Loucy (cell line): ENCODE measurements around the gene CEP112.

Experiments used
- H2AFZ ChIP-seq: fragments of 200-600 bp; sonication (generic); 2 replicates; pipeline ENCODE4 v1.6.0; 2016; ENCODE audit warnings: antibody characterized with exemption, mild to moderate bottlenecking, low read length, moderate library complexity
- H3F3A ChIP-seq: fragments of 200-600 bp; 2 replicates; pipeline ENCODE4 v1.6.0; 2016; ENCODE audit warnings: antibody characterized with exemption, low read depth, mild to moderate bottlenecking
- H3K27me3 ChIP-seq: fragments of 200-600 bp; sonication (generic); 2 replicates; pipeline ENCODE4 v1.6.1; 2014; ENCODE audit warnings: low read length, mild to moderate bottlenecking; ENCODE audit not compliant: insufficient read depth, poor library complexity, severe bottlenecking
- H3K36me3 ChIP-seq: fragments of 200-600 bp; sonication (generic); 2 replicates; pipeline ENCODE4 v1.6.1; 2016; ENCODE audit warnings: low read length; ENCODE audit not compliant: insufficient read depth
- H3K4me1 ChIP-seq: fragments of 200-600 bp; sonication (generic); 2 replicates; pipeline ENCODE4 v1.5.1; 2014; ENCODE audit warnings: low read length, mild to moderate bottlenecking; ENCODE audit not compliant: insufficient read depth, poor library complexity, severe bottlenecking
- H3K4me2 ChIP-seq: fragments of 200-600 bp; sonication (generic); 2 replicates; pipeline ENCODE4 v1.6.0; 2014; ENCODE audit warnings: antibody characterized with exemption, low read length, low read depth, mild to moderate bottlenecking; ENCODE audit not compliant: poor library complexity, severe bottlenecking
- H3K4me3 ChIP-seq: fragments of 200-600 bp; sonication (generic); 2 replicates; pipeline ENCODE4 v1.5.1; 2014; ENCODE audit warnings: low read length, mild to moderate bottlenecking, mixed read lengths; ENCODE audit not compliant: poor library complexity, severe bottlenecking
- H3K79me2 ChIP-seq: fragments of 200-600 bp; sonication (generic); 2 replicates; pipeline ENCODE4 v1.6.1; 2014; ENCODE audit warnings: low read length; ENCODE audit not compliant: insufficient read depth
- H3K9ac ChIP-seq: fragments of 200-600 bp; sonication (generic); 2 replicates; pipeline ENCODE4 v1.6.0; 2014; ENCODE audit warnings: mild to moderate bottlenecking, low read depth, low read length, moderate library complexity; ENCODE audit not compliant: poor library complexity, severe bottlenecking
- H3K9me2 ChIP-seq: fragments of 200-600 bp; sonication (generic); replicated peaks from 2 replicates; pipeline ENCODE4 v1.6.1; 2016; ENCODE audit warnings: low read depth, low read length, mixed read lengths
- H3K9me3 ChIP-seq: fragments of 200-600 bp; sonication (generic); 2 replicates; pipeline ENCODE4 v1.6.1; 2014; ENCODE audit warnings: mild to moderate bottlenecking, antibody characterized with exemption, low read length, low read depth; ENCODE audit not compliant: insufficient read depth
- H4K20me1 ChIP-seq: fragments of 200-600 bp; sonication (generic); 2 replicates; pipeline ENCODE4 v1.6.0; 2014; ENCODE audit warnings: antibody characterized with exemption, low read length, mild to moderate bottlenecking; ENCODE audit not compliant: insufficient read depth, poor library complexity, severe bottlenecking
- EZH2phosphoT487 ChIP-seq: fragments of 200-600 bp; IDR thresholded peaks from 2 replicates; pipeline ENCODE4 v1.6.1; 2018; ENCODE audit warnings: antibody characterized with exemption, mild to moderate bottlenecking, moderate library complexity, borderline replicate concordance
- TF ChIP-seq, protein P1 (sequence below): fragments of 200-600 bp; sonication (generic); conservative IDR thresholded peaks from 2 replicates; pipeline ENCODE4 v1.5.1; 2014; ENCODE audit warnings: mild to moderate bottlenecking, antibody characterized with exemption, low read length

Gene CEP112

DNA sequence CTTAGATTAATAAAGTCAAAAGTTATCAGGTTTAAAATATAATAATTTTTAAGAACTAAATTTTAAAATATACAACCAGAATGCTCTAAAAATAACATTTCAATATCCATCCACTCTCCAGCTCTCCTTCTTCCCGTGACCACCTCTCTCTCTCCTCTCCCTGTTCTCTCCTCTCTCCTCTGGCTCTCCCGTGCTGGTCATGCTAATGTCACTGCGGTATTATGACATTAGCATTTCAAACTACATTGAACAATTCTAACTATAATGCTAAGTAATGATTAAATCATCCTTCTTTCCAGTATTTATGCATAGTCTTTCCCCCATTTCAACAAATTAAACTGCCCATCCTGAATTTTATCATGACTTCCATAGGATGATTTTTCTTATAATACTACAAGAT is 154.7 kb downstream of the CEP112 start:
- no peak overlapping the region for H3K9ac ChIP-seq
- H3K4me1 ChIP-seq = no peaks in the 10 kb centered on the region
- H3K79me2 ChIP-seq = no peaks in the 10 kb centered on the region
- H2AFZ ChIP-seq = no peak overlapping the region
- no peaks in the 10 kb centered on the region for H3K9me2 ChIP-seq
- no peaks in the 10 kb centered on the region for H3K36me3 ChIP-seq
- no peaks in the 10 kb centered on the region for H3K9me3 ChIP-seq
- TF ChIP-seq EZH2phosphoT487 = no peak
- TF ChIP-seq, protein P1, sequence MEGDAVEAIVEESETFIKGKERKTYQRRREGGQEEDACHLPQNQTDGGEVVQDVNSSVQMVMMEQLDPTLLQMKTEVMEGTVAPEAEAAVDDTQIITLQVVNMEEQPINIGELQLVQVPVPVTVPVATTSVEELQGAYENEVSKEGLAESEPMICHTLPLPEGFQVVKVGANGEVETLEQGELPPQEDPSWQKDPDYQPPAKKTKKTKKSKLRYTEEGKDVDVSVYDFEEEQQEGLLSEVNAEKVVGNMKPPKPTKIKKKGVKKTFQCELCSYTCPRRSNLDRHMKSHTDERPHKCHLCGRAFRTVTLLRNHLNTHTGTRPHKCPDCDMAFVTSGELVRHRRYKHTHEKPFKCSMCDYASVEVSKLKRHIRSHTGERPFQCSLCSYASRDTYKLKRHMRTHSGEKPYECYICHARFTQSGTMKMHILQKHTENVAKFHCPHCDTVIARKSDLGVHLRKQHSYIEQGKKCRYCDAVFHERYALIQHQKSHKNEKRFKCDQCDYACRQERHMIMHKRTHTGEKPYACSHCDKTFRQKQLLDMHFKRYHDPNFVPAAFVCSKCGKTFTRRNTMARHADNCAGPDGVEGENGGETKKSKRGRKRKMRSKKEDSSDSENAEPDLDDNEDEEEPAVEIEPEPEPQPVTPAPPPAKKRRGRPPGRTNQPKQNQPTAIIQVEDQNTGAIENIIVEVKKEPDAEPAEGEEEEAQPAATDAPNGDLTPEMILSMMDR = no peak
- H3K27me3 ChIP-seq = no peaks in the 10 kb centered on the region
- H3K4me3 ChIP-seq = no peak overlapping the region
- no peaks in the 10 kb centered on the region for H4K20me1 ChIP-seq
- H3K4me2 ChIP-seq = no peak overlapping the region
- no peaks in the 10 kb centered on the region for H3F3A ChIP-seq

DNA sequence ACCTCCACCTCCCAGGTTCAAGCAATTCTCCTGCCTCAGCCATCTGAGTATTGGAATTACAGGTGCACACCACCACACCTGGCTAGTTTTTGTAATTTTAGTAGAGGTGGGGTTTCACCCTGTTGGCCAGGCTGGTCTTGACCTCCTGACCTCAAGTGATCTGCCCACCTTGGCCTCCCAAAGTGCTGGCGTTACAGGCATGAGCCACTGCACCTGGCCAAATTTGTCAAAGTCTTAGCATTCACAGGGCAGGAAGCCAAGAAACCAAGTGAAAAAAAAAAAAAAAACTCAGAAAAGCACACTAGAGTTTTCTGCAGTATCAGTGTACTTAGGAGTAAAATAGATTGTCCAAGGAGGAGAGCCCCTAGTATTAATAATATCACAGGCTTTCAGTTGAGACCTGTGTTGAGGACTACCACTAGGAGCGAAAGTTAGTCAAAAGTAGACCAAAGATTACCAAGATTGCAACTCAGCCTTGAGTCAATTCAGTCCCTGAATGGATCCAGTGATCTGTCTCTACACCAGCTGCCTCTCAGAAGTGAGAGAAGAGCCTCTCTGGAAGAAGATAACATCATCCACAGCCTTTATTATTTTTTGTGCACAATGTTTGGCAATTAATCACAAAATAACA is 159.7 kb downstream of the CEP112 start:
- Histone ChIP-seq H3K36me3 (no peaks in the 10 kb centered on the region), H3K27me3 (no peaks in the 10 kb centered on the region), H4K20me1 (no peaks in the 10 kb centered on the region), H3K4me3 (no peak overlapping the region), H3K79me2 (no peaks in the 10 kb centered on the region), H3K9me3 (no peaks in the 10 kb centered on the region), H3K4me2 (no peak overlapping the region), H3K9me2 (no peaks in the 10 kb centered on the region), H3K4me1 (no peaks in the 10 kb centered on the region), H2AFZ (no peak overlapping the region), H3K9ac (no peak overlapping the region), H3F3A (no peaks in the 10 kb centered on the region)
- TF ChIP-seq, protein P1 = no peak
- TF ChIP-seq EZH2phosphoT487 = no peak

DNA sequence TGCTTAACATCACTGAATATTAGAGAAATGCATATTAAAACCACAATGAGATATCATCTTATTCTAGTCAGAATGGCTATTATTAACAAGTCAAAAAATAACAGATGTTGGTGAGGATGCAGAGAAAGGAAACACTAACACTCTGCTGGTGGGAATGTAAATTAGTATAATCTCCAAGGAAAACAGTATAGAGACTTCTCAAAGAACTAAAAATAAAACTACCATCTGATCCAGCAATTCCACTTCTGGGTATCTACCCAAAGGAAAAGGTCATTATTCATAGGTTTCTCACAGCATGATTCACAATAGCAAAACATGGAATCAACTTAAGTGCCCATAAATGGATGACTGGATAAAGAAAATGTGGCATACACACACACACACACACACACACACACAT is 166.4 kb downstream of the CEP112 start:
- Histone ChIP-seq H3K36me3 (no peaks in the 10 kb centered on the region), H3K4me2 (no peak overlapping the region), H3K27me3 (no peaks in the 10 kb centered on the region), H3K9ac (no peak overlapping the region), H3F3A (no peaks in the 10 kb centered on the region), H3K4me3 (no peak overlapping the region), H3K4me1 (no peaks in the 10 kb centered on the region), H3K9me3 (peaks cover 4% of the 10 kb centered on the region; the same call in 1 of the 2 replicates), H3K9me2 (no peaks in the 10 kb centered on the region), H4K20me1 (no peaks in the 10 kb centered on the region), H3K79me2 (no peaks in the 10 kb centered on the region), H2AFZ (no peak overlapping the region)
- TF ChIP-seq EZH2phosphoT487 = no peak
- TF ChIP-seq, protein P1 = no peak
